K562 (cell line): ENCODE measurements around the gene PRAMEF18.
"Not testable (repeated sequence)": the region's sequence is repeated elsewhere in the genome, so short reads cannot be mapped to it uniquely, and the experiment has no call there.

Experiments used
- FOXA1 ChIP-seq: fragments of 450-650 bp; IDR thresholded peaks from 2 replicates; pipeline ENCODE4 v1.6.1; 2016; ENCODE audit warnings: mild to moderate bottlenecking, borderline replicate concordance
- JUND ChIP-seq, 2 experiments: IDR thresholded peaks; 2 replicates in 1 of 2; 3 replicates in 1 of 2; pipeline ENCODE4 v1.6.1; 2011; ENCODE audit warnings: borderline replicate concordance in 2 of 2, low read depth in 2 of 2, low read length in 2 of 2, improper control_type of control experiment in 1 of 2, missing biosample characterization in 1 of 2, missing genetic modification characterization in 1 of 2, missing genetic modification reagents in 1 of 2
- MYC ChIP-seq, 2 experiments: fragments of 250-450 bp in 1 of 2; sonication (Bioruptor Pico) in 1 of 2; IDR thresholded peaks; 2 replicates each; pipeline versions ENCODE4 v1.5.1 to v1.6.1; 2012 to 2021; ENCODE audit warnings: low read depth in 2 of 2, borderline replicate concordance in 1 of 2, improper control_type of control experiment in 1 of 2, low read length in 1 of 2, mild to moderate bottlenecking in 1 of 2, moderate library complexity in 1 of 2
- PURB ChIP-seq: sonication (generic); formaldehyde crosslinking; IDR thresholded peaks from 2 replicates; pipeline ENCODE4 v1.9.0; 2021; ENCODE audit warnings: low read depth, mild to moderate bottlenecking, missing genetic modification reagents
- RBFOX2 ChIP-seq: fragments of 200-400 bp; formaldehyde crosslinking; IDR thresholded peaks from 2 replicates; pipeline ENCODE4 v1.6.1; 2017; ENCODE audit warnings: low read depth, mild to moderate bottlenecking, low read length, moderate library complexity
- SREBF2 ChIP-seq: sonication (generic); formaldehyde crosslinking; IDR thresholded peaks from 2 replicates; pipeline ENCODE4 v1.4.0; 2020; ENCODE audit warnings: mild to moderate bottlenecking, missing genetic modification reagents
- SRSF9 ChIP-seq: fragments of 200-400 bp; formaldehyde crosslinking; IDR thresholded peaks from 2 replicates; pipeline ENCODE4 v1.6.1; 2017; ENCODE audit warnings: low read depth, low read length, borderline replicate concordance
- YY1 ChIP-seq, 3 experiments: IDR thresholded peaks; 2 replicates each; pipeline ENCODE4 v1.6.1; 2011; ENCODE audit warnings: low read length in 2 of 3, mild to moderate bottlenecking in 2 of 3, moderate library complexity in 2 of 3, borderline replicate concordance in 1 of 3, control low read depth in 1 of 3, low read depth in 1 of 3; ENCODE audit not compliant: insufficient read depth in 3 of 3, insufficient replicate concordance in 2 of 3, control insufficient read depth in 1 of 3, insufficient read length in 1 of 3; ENCODE audit errors: extremely low read depth in 1 of 3
- ZNF384 ChIP-seq: IDR thresholded peaks from 2 replicates; pipeline ENCODE4 v1.6.1; 2012; ENCODE audit warnings: low read depth, low read length, improper control_type of control experiment
- ZNF764 ChIP-seq: fragments of 250-450 bp; sonication (Bioruptor Pico); IDR thresholded peaks from 2 replicates; pipeline ENCODE4 v1.4.0; 2020; ENCODE audit warnings: low read depth, mild to moderate bottlenecking, moderate library complexity
- TF ChIP-seq, protein P1 (sequence below), 3 experiments: IDR thresholded peaks in 2 of 3; conservative IDR thresholded peaks in 1 of 3; 2 replicates each; pipeline ENCODE4 v1.5.1; 2011 to 2012; ENCODE audit warnings: low read length in 3 of 3, mild to moderate bottlenecking in 3 of 3, control low read depth in 2 of 3, improper control_type of control experiment in 1 of 3, inconsistent platforms in 1 of 3, low read depth in 1 of 3, mixed read lengths in 1 of 3, moderate library complexity in 1 of 3; ENCODE audit not compliant: insufficient read depth in 2 of 3

DNA sequence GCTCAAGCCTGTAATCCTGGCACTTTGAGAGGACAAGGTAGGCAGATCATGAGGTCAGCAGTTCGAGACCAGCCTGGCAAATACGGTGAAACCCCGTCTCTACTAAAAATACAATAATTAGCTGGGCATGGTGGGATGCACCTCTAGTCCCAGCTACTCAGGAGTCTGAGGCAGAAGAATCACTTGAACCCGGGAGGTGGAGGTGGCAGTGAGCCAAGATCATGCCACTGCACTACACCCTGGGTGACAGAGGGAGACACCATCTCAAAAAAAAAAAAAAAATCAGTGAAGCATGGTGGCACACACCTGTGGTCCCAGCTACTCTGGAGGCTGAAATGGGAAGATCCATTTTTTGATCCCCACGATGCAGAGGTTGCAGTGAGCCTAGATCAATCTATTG lies 4.1 kb upstream of the PRAMEF18 start:
- TF ChIP-seq FOXA1; ZNF764 (CRISPR knock-in tag); ZNF384; RBFOX2; SREBF2 (CRISPR knock-in tag); MYC (IDR thresholded peaks at IDR 0.05; ENCODE audit: low read depth, low read length); MYC (CRISPR knock-in tag; IDR thresholded peaks at IDR 0.05; ENCODE audit: borderline replicate concordance, low read depth); YY1 (IDR thresholded peaks at IDR 0.05; ENCODE audit: borderline replicate concordance in 1 of 3, control insufficient read depth in 1 of 3, extremely low read depth in 1 of 3, insufficient read depth in 3 of 3, insufficient read length in 1 of 3, insufficient replicate concordance in 2 of 3, low read depth in 1 of 3, low read length in 2 of 3); SRSF9; JUND (IDR thresholded peaks at IDR 0.05; ENCODE audit: borderline replicate concordance, low read depth, low read length); JUND (tag; IDR thresholded peaks at IDR 0.05; ENCODE audit: borderline replicate concordance, low read depth, low read length); PURB (CRISPR knock-in tag): not testable (repeated sequence)
- TF ChIP-seq, protein P1, sequence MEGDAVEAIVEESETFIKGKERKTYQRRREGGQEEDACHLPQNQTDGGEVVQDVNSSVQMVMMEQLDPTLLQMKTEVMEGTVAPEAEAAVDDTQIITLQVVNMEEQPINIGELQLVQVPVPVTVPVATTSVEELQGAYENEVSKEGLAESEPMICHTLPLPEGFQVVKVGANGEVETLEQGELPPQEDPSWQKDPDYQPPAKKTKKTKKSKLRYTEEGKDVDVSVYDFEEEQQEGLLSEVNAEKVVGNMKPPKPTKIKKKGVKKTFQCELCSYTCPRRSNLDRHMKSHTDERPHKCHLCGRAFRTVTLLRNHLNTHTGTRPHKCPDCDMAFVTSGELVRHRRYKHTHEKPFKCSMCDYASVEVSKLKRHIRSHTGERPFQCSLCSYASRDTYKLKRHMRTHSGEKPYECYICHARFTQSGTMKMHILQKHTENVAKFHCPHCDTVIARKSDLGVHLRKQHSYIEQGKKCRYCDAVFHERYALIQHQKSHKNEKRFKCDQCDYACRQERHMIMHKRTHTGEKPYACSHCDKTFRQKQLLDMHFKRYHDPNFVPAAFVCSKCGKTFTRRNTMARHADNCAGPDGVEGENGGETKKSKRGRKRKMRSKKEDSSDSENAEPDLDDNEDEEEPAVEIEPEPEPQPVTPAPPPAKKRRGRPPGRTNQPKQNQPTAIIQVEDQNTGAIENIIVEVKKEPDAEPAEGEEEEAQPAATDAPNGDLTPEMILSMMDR (IDR thresholded peaks at IDR 0.05 in 2 of 3, conservative IDR thresholded peaks at IDR 0.05 in 1 of 3; ENCODE audit: insufficient read depth in 2 of 3, low read depth in 1 of 3, low read length in 3 of 3), result not testable (repeated sequence)
